GM18502 (cell line): ENCODE measurements around the gene WIPF2.

Experiments
- ATAC-seq: cut with Tn5 transposase; IDR thresholded peaks from one replicate; pipeline ENCODE4 v1.9.1; 2021; ENCODE audit warnings: mild to moderate bottlenecking; ENCODE audit not compliant: unreplicated experiment, poor library complexity

Gene WIPF2

GRCh38 chr17:40312131-40312731 is 93.1 kb downstream of the WIPF2 start:
- no peak for ATAC-seq

DNA sequence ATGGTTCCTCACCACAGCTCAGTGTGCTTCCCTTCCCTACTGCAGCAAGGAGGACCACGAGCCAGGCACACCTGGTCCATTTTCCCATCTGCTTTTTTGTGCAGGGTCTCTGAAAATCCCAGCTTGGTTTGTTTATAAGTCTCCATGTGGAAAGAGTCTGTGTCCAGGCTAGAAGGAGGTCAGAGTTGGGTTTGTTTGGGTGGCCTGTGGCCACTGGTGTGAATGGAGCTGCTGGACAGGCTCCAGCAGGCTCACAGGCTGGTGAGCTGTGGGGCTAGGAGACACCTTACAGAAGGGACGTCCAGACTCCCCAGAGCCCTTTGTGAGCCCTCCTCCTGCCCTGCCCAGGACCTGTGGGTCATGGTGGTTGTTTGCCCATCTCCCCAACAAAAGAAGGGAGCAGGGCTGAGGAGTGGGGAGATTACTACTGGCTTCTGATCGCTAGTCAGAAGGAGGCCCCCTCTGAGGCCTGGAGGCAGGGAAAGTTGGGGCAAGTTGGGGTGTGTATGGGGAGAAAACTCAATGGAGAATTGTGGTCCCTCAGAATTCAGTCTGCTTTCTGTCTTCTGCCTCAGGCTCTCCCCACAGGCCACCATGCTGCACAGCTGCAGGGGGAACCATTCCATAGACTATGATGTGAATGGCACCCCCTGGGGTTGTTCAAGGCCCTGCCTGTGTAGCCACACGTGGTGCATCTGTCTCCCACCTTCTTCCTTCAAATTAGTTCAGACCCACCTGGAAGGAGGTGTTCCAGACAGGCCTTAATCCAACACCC is 94.0 kb downstream of the WIPF2 start:
- no peak for ATAC-seq

GRCh38 chr17:40313668-40314583 is 94.8 kb downstream of the WIPF2 start:
- ATAC-seq, result no peak

DNA sequence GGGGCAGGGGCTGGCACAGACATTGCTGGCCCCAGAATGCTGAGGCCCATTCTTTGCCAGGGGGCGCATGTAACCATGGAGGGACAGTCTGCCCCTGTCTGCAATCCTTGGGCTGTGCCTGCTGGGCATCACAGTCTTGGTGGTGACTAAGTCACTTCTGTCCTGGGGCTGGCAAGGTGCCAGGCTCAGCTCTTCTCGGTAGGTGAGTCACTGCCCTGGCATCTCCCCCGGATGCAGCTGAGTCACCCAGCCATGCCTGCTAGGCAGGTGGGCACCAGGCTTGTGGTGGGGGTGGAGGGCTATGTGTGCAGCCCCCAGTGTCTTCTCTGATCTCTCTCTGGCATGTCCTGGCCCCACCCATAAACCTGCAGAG is 95.5 kb downstream of the WIPF2 start:
- ATAC-seq, result no peak

GRCh38 chr17:40315206-40315605 is 96.1 kb downstream of the WIPF2 start:
- ATAC-seq, result no peak

DNA sequence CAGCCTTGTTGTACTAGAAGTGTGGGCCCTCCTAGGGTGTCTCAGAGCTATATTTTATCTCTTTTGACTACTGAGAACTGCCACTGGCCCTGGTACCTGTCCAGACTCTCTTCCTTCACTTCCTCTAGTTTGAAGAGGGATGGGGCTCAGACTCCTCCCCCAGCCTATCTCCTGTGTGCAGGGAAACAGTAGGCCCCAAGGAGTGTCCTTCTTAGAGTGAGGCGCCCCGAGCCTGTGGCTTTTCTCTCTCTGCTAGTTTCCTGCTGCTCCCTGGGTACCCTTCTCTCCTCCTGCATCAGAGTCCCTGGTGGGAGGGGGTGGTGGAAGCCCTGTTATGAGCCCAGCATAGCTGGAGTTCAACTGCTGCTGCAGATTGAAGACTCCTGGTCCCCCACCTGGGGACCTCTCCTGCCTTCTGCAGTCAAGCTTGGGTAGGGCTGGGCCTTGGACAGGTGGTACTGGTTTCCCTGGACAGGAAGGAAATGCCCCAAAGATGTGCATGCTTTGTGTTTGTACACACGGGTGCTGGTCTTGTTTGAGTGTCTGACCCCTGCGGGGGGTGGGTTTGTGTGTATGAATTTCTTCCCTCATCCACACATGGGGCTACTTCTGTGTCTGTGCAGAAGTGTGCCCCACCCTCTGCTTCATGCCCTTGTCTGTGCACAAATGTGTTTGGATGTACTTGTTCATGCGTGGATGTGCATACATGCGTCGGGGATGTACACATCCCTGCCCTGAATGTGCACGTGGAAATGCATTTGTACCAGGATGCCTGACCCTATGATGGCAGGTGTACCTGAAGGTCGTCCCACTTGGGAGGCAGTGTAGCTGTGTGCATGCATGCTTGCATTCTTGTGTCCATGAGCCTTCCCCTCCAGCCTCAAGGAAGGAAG is 96.8 kb downstream of the WIPF2 start:
- ATAC-seq, result no peak

DNA sequence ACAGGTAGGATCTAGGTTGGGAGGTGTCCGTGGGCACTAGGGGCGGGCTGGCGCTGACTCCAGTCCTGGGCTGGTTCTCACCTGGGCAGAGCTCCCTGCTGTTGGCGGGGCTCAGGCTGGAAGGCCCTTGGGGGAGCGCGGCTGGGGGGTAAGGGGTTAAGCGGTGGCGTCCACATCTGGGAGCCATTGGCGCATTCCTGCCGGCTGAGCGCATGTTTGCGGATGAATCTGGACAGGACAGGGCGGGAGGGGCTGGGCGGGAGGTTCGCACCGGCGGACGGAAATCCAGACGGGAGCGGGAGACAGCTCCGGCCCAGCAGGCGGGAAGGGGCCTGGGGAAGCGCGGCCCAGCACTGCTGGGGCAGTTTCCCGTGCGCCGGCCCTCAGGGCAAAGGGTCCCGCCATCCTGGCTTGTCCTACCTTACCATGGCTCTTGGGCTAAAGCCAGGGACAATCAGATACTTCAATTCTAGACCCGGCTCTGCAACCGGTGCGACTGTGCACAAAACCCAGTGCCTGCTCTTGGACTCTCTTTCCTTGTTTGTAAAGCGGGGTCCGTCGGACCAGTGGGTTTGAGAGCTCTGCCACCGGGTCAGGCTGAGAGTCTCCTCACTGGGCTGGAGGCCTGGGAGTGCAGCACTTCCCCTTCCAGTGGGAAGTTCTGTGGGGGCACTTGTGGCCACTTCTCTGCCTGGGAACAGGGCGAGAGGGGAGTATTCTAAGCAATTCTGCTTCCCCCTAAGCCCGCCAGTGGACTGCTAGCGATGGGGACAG is 97.7 kb downstream of the WIPF2 start:
- no peak for ATAC-seq

GRCh38 chr17:40317345-40317873 is 98.3 kb downstream of the WIPF2 start:
- ATAC-seq, result no peak

- peak; percentile 63 for ATAC-seq
Measured at GRCh38 chr17:40317880-40318829, 99.1 kb downstream of the WIPF2 start.

GRCh38 chr17:40318830-40319391 is 99.8 kb downstream of the WIPF2 start:
- ATAC-seq, result no peak

DNA sequence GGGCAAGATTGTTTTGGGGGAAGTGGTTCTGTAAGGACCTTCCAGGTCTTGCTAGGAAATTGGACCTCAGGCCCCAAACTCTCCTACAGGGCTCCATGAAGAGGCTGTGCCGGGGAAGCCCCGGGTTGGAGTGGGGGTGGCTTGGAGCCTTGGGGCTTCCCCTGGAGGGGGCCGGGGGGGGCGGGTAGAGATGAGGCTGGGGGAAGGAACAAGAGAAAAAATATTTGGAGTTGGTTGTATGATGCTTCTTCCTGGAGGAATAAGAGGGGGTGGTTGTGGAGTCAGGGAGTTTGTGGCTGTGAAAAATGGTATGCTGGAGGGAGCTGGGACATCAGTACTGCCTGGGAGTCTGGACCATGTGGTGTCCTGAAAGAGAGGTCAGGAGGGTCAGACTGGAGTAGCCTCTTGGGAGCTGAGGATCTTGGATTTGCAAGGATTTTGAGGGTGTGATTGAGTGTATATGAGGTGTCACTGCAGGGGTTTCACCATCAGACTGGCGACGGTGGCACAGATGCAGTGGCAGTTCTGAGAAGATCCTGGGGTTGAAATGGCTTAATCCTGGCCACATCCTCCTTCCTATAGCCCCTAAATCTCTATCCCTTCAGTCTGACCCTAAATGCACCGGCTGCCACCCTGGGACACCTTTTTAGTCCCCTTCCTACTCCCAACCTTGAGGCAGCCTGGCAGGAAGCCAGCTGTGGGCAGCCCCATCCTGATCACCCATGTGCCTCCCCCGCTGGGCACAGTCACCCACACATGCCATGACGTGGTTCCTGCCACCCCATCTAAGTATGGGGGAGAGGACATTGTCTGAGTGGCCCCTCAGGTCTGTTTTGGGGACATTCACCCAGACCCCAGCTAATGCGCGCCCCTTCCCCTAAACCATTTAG is 100.8 kb downstream of the WIPF2 start:
- ATAC-seq, result no peak

DNA sequence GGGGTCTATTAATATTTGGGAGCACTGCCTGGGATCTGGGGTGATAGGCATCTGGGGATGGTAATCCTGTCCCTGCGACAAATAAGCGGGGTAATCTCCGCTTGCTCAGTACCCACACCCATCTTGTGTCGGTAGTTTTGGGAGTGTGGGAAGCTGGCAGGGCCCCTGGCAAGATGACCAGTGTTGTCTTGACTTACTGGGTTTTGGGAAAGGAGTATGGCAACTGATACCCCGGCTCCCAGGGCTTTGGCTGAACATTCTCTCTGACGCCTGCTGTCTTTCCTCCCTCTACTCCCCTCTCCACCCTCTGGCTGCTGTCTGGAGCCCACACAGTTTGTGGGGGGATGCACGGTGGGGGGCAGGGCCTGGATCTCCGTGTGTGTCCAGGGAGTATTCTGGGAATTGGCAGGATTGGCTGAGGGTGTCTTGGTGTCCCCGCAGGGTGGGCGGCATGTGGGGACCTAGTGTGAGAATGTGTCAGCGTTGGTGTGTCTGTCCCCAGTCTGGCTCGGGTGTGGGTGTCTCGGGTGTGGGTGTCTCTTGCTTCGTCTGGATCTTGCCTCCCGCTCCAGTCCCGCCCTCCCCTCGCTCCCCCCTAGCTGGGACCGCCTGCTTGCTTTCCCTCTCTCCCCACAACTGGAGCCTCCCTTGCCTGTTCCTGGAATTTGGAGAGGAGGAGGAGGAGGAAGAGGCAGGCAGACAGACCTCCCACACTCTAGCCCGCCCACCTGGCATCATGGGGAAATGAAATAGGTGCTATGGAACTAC is 101.8 kb downstream of the WIPF2 start:
- ATAC-seq, result no peak

DNA sequence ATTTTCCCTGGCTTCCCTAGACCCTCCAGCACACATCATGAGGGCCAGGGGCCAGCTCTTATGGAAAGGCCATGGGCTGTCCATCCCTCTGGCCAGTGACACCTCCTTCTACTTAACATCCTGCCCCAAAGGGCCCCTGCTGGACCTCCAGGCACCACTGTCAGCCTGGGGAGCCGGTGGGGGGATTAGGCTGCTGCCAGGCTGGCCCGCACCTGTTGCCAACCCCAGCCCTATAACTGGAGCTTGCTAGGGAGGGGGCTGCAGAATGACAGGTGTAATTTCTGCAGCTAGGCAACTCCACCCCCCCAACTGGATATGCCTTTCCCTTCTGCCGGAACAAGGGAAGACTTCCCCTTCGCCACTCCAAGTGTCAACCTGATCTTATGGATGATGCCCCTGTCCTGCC is 102.4 kb downstream of the WIPF2 start:
- no peak for ATAC-seq

- ATAC-seq, result no peak
Measured at GRCh38 chr17:40321961-40322357, 102.9 kb downstream of the WIPF2 start.

DNA sequence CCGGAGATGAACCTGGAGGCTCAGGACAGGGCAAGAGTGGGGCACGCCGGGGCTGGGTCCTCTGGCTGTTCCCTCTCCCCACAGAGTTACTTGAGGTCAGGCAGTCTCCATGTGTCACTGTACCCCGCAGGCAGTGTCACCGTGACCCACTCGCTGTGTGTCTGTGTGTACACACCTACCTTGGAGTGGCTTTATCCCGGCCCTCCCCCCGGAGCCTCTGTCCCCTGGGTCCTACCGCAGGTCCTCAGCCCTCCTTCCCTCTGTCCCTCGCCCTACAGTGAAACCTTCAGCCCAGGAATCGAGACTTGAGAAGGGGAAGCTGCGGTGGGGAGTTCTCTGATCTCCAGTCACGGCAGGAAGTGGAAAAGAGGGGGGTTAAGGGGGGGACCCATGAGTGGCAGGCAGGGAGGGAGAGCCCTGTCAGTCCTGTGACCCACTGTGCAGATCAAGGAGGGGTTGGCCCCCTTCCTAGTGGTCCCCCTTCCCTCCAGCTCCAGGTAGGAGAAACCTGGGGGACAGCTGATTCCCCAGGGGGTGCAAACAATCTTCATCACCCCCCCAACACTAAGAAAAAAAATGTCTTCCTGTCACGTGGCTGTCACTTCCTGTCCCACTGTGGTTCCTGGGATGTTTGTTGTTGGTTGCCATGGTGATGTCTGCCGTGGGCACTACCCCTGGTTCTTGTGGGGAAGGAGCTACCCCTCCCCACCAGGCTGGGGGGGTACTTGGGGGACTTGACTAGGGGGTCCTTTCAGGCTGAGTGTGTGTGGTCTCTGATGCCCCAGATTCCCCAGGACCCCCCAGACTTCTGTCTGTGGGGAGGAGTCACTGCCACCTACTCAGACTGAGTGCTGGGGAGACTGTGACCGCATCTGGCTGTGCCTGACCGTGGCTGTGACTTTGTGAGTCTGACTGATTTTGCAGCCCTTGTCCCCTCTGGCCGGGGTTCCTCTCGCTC is 103.5 kb downstream of the WIPF2 start:
- peak; percentile 30 for ATAC-seq
